Lung microvascular endothelial cell (primary cell): ENCODE measurements around the gene ADGRG4. TPM values are rescaled to one million over a fixed set of nuclear protein-coding genes. Genes with fewer than 3 reads are reported as not detected.

Experiments used
- DNase-seq, 2 donors: peaks; one replicate each; pipeline versions ENCODE4 v3.0.0 to v3.0.0-alpha.2; 2010; ENCODE audit warnings: low read depth in 2 of 2
- total RNA-seq: library from RNA; depleted of rRNA; stranded (reverse); fragments of >200 nt; gene quantifications from 2 replicates; pipeline ENCODE4 v1.2.1, GENCODE V29; 2014

The ADGRG4 gene
- total RNA-seq, 1 donor from 2014 or later, result not detected

DNA sequence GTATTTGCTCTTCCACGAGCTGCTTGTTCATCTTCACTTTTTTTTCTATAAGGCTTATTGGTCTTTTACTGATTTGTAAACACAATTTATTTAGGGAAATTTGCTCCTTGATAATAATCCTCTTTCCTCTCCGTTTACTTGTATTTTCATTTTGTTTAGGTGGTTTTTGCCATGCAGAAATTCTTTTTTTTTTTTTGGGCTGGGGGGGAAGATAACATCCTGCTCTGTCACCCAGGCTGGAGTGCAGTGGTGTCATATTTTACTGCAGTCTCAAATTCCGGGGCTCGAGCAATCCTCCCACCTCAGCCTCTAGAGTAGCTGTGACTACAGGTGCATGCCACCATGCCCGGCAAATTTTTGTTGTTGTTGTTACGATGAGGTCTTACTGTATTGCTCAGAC is 155.4 kb downstream of the ADGRG4 start:
- no peak for DNase-seq

GRCh38 chrX:136457303-136457917 is 156.6 kb downstream of the ADGRG4 start:
- no peak for DNase-seq

DNA sequence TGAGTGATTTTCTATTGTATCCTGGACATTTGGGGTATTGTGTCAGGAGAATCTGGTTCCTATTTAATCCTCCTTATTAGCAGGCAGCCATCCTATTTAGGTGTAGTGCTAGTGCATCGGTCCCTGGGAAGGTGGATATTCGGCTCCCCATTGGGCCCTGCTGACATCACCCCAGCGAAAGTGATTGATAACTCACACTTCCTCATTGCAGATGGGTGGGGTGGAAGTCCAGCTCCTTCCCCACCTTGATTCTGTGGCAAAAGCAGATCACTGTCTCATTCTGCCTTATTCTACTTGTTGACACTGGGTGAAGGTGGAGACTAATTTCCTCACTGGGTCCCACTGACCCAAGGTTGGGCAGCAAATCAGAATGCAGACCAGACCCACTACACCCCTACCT is 163.8 kb downstream of the ADGRG4 start:
- DNase-seq, result no peak

Other genes starting within 250 kb of the ADGRG4 start
- gene FHL1, start 153.4 kb upstream of the ADGRG4 start, total RNA-seq, result 82.2 and 122 TPM in 2 replicates
- 16.3 and 19.8 TPM in 2 replicates for gene MAP7D3, start 49.6 kb upstream of the ADGRG4 start, total RNA-seq
- not detected in 2 replicates for gene BRS3, start 187.0 kb downstream of the ADGRG4 start, total RNA-seq
- 18.5 and 22.6 TPM in 2 replicates for gene HTATSF1, start 196.6 kb downstream of the ADGRG4 start, total RNA-seq
- not detected in 2 replicates for gene VGLL1, start 231.3 kb downstream of the ADGRG4 start, total RNA-seq